Stimulated activated CD4-positive, alpha-beta T cell treated with anti-CD3 and anti-CD28 coated beads, Interleukin-15, amount 100 ng/mL, for 24 hours (primary cell): ENCODE data around the gene SASH1.
A peak's percentile ranks its signal among the peaks of the same experiment; 100 is the strongest.

Experiments used
- DNase-seq: peaks from one replicate; pipeline ENCODE4 v3.0.0-alpha.2; 2020

Gene SASH1

GRCh38 chr6:148528292-148528691 lies 185.7 kb downstream of the SASH1 start:
- DNase-seq = no peak

- no peak for DNase-seq
These were observed 186.4 kb downstream of the SASH1 start for GRCh38 chr6:148529010-148529409.

- no peak for DNase-seq
These were observed 187.8 kb downstream of the SASH1 start for GRCh38 chr6:148530394-148530953.

GRCh38 chr6:148530976-148531375 lies 188.3 kb downstream of the SASH1 start:
- DNase-seq = no peak

- no peak for DNase-seq
These were observed 190.1 kb downstream of the SASH1 start for GRCh38 chr6:148532698-148533097.

- DNase-seq = no peak
These were observed 190.9 kb downstream of the SASH1 start for GRCh38 chr6:148533309-148534107.

- DNase-seq = no peak
These were observed 192.2 kb downstream of the SASH1 start for GRCh38 chr6:148534871-148535270.

- no peak for DNase-seq
These were observed 192.7 kb downstream of the SASH1 start for GRCh38 chr6:148535381-148535780.

- DNase-seq = no peak
These were observed 193.3 kb downstream of the SASH1 start for GRCh38 chr6:148535976-148536375.

- no peak for DNase-seq
These were observed 195.9 kb downstream of the SASH1 start for GRCh38 chr6:148538261-148539190.

- no peak for DNase-seq
These were observed 200.9 kb downstream of the SASH1 start for GRCh38 chr6:148543540-148543939.

- no peak for DNase-seq
These were observed 201.8 kb downstream of the SASH1 start for GRCh38 chr6:148544421-148544820.

GRCh38 chr6:148545901-148546300 lies 203.3 kb downstream of the SASH1 start:
- DNase-seq = no peak

GRCh38 chr6:148547110-148547509 lies 204.5 kb downstream of the SASH1 start:
- no peak for DNase-seq

GRCh38 chr6:148548065-148548748 lies 205.6 kb downstream of the SASH1 start:
- no peak for DNase-seq

- DNase-seq = no peak
These were observed 206.1 kb downstream of the SASH1 start for GRCh38 chr6:148548749-148549140.

GRCh38 chr6:148550569-148550968 lies 207.9 kb downstream of the SASH1 start:
- no peak for DNase-seq

GRCh38 chr6:148551226-148551625 lies 208.6 kb downstream of the SASH1 start:
- no peak for DNase-seq

GRCh38 chr6:148556410-148556809 lies 213.8 kb downstream of the SASH1 start:
- DNase-seq = no peak

GRCh38 chr6:148557796-148558321 lies 215.2 kb downstream of the SASH1 start:
- peak; percentile 25 for DNase-seq

GRCh38 chr6:148559848-148560433 lies 217.3 kb downstream of the SASH1 start:
- DNase-seq = peak; percentile 77

GRCh38 chr6:148561629-148562028 lies 219.0 kb downstream of the SASH1 start:
- no peak for DNase-seq
